Upper lobe of left lung (tissue), 6 donors: Measurements from ENCODE around the gene DPYSL3. TPM values are rescaled to one million over a fixed set of nuclear protein-coding genes. Genes with fewer than 3 reads are reported as not detected.

Experiments
- ATAC-seq, 2 donors: fragments of 200-7000 bp; cut with Tn5 transposase; one replicate each; pipeline ENCODE4 v1.9.1; 2022; ENCODE audit warnings: mild to moderate bottlenecking in 2 of 2, moderate library complexity in 2 of 2; ENCODE audit not compliant: low FRiP score in 2 of 2
- DNase-seq, 2 donors: peaks; one replicate each; pipeline ENCODE4 v3.0.0-alpha.2; 2019 to 2020
- H3K27ac ChIP-seq, 4 donors: fragments of 200-600 bp; sonication (generic); one replicate each; pipeline ENCODE4 v1.5.1; 2016 to 2019
- H3K27me3 ChIP-seq, 4 donors: fragments of 200-600 bp; sonication (generic); one replicate each; pipeline ENCODE4 v1.5.1; 2017 to 2019
- H3K36me3 ChIP-seq, 4 donors: fragments of 200-600 bp; sonication (generic); one replicate each; pipeline ENCODE4 v1.5.1; 2016 to 2019
- H3K4me1 ChIP-seq, 4 donors: fragments of 200-600 bp; sonication (generic); one replicate each; pipeline ENCODE4 v1.5.1; 2018 to 2019
- H3K4me3 ChIP-seq, 4 donors: fragments of 200-600 bp; sonication (generic); one replicate each; pipeline ENCODE4 v1.5.1; 2017 to 2019; ENCODE audit warnings: mild to moderate bottlenecking in 2 of 4, moderate library complexity in 1 of 4
- H3K9me3 ChIP-seq, 4 donors: fragments of 200-600 bp; sonication (generic); one replicate each; pipeline ENCODE4 v1.5.1; 2018 to 2019
- EP300 ChIP-seq, 4 donors: sonication (generic); formaldehyde crosslinking; IDR thresholded peaks; one replicate each; pipeline ENCODE4 v1.5.1; 2017; ENCODE audit warnings: antibody characterized with exemption in 4 of 4, control low read depth in 2 of 4
- POLR2A ChIP-seq, 4 donors: fragments of 450-650 bp; IDR thresholded peaks; one replicate each; pipeline ENCODE4 v1.5.1; 2016 to 2017; ENCODE audit warnings: antibody characterized with exemption in 4 of 4, mild to moderate bottlenecking in 2 of 4
- POLR2AphosphoS5 ChIP-seq, 2 donors: sonication (generic); formaldehyde crosslinking; IDR thresholded peaks; one replicate each; pipeline ENCODE4 v1.5.1; 2017; ENCODE audit warnings: antibody characterized with exemption in 2 of 2
- whole genome bisulfite sequencing, 2 donors: methylation state at CpG; one replicate each; pipeline ENCODE4 v1.1.5; 2017 to 2018; 5-methylcytosine and 5-hydroxymethylcytosine counted together
- total RNA-seq, 6 donors: library from RNA; depleted of rRNA in 4 of 6; stranded (reverse); fragments of >200 nt in 4 of 6; gene quantifications; one replicate each; pipeline versions ENCODE4 v1.1.0 to v1.2.1, GENCODE V29; 2016 to 2021
- TF ChIP-seq, protein P1 (sequence below), 6 experiments: fragments of 450-650 bp in 4 of 6; fragments of 200-600 bp in 2 of 6; sonication (generic) in 2 of 6; IDR thresholded peaks; one replicate each; pipeline ENCODE4 v1.5.1; 2016 to 2019; ENCODE audit warnings: antibody characterized with exemption in 6 of 6
- donor health status: DM: no; HTN: no; CAD: no; lungs with moderate emphysema.
- donor health status: DM: no; HTN: yes; CAD: no; lungs with severe emphysema.

Gene DPYSL3
- total RNA-seq, 6 donors from 2014 or later, result 24.4 to 85.1 (median 40.6) TPM

DNA sequence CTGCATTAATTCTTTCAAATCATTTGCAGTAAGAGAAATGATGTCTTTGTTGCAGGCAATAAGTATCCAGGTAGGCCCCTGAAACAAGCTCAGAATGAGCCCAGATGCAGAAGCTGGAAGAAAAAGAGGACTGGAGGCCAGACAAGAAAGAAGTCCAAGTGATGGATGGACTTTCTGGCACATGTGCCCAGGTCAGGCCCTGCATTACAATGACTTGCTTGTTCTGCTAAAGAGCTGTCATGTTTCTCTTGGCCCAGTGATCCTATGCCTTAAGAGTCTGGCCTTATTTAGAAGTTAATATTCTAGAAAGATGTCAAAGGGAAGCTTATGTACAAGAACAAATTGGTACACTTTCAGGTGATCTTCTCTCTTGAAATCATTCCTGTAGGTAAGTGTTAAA, 64.8 kb downstream of the DPYSL3 start:
- ATAC-seq (no peak), DNase-seq (no peak)
- Histone ChIP-seq H3K36me3 (no peaks in the 10 kb centered on the region), H3K4me1 (peaks cover 0 to 5% (median 3%) of the 10 kb centered on the region in 4 donors), H3K27me3 (no peaks in the 10 kb centered on the region), H3K9me3 (no peaks in the 10 kb centered on the region), H3K4me3 (no peak overlapping the region), H3K27ac (peak overlapping the region in 1 of 4 donors; percentile 17)
- TF ChIP-seq POLR2AphosphoS5 (IDR thresholded peaks at IDR 0.05) (no peak), EP300 (IDR thresholded peaks at IDR 0.05) (no peak), POLR2A (IDR thresholded peaks at IDR 0.05) (no peak)
- TF ChIP-seq, protein P1, sequence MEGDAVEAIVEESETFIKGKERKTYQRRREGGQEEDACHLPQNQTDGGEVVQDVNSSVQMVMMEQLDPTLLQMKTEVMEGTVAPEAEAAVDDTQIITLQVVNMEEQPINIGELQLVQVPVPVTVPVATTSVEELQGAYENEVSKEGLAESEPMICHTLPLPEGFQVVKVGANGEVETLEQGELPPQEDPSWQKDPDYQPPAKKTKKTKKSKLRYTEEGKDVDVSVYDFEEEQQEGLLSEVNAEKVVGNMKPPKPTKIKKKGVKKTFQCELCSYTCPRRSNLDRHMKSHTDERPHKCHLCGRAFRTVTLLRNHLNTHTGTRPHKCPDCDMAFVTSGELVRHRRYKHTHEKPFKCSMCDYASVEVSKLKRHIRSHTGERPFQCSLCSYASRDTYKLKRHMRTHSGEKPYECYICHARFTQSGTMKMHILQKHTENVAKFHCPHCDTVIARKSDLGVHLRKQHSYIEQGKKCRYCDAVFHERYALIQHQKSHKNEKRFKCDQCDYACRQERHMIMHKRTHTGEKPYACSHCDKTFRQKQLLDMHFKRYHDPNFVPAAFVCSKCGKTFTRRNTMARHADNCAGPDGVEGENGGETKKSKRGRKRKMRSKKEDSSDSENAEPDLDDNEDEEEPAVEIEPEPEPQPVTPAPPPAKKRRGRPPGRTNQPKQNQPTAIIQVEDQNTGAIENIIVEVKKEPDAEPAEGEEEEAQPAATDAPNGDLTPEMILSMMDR (IDR thresholded peaks at IDR 0.05), result no peak

DNA sequence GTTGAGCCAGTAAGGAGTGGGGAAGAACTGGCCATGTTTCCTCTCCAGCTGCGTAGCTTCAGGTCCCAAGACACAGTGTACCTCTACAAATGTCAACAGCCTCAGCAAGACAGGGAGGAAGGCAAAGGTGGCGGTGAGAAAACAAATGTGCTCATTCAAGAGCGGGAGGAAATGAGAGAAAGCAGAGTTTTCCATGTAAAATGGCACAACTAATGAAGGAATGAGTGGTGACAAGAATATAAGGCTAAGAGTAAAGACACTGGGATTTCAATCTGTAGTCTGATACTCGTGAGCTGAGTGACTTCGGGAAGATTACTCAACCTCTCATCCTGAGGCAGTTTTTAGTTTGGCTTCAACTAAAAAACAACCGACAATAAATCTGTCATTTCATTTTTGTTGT, 67.6 kb downstream of the DPYSL3 start:
- H3K4me1 ChIP-seq, result peaks cover 2 to 8% (median 3%) of the 10 kb centered on the region in 4 donors
- no peak for DNase-seq
- TF ChIP-seq EP300 (IDR thresholded peaks at IDR 0.05) (peak in 1 of 4 donors; percentile 35), POLR2A (IDR thresholded peaks at IDR 0.05) (no peak), POLR2AphosphoS5 (IDR thresholded peaks at IDR 0.05) (peak in 1 of 2 donors; percentile 59)
- TF ChIP-seq, protein P1 (IDR thresholded peaks at IDR 0.05), result no peak
- H3K27me3 ChIP-seq, result no peaks in the 10 kb centered on the region
- ATAC-seq, result no peak
- WGBS, 2 donors, result 75 to 84% methylated on average over 6 of the region's 6 CpGs
- no peak overlapping the region for H3K4me3 ChIP-seq
- no peak overlapping the region for H3K27ac ChIP-seq
- no peaks in the 10 kb centered on the region for H3K9me3 ChIP-seq
- H3K36me3 ChIP-seq, result no peaks in the 10 kb centered on the region

DNA sequence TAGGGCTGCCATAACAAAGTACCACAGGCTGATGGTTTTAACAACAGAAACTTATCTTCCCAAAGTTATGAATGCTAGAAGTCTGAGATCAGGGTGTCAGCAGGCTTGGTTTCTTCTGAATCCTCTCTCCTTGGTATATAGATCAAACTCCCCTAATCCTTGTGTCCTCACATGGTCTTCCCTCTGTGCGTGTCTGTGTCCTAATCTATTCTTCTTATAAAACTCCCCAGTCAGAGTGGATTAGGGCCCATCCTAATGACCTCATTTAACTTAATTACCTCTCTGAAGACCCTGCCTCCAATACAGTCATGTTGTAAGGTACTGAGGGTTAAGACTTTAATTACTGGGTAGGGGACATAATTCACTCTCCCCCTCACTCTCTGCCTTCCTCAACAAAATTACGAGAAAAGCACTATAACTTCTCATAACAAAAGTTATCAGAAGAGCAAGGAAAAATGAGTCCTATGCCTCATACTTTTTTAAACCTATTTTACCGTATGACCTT, 68.6 kb downstream of the DPYSL3 start:
- Histone ChIP-seq H3K36me3 (no peaks in the 10 kb centered on the region), H3K4me3 (no peak overlapping the region), H3K27ac (no peak overlapping the region), H3K27me3 (no peaks in the 10 kb centered on the region), H3K9me3 (no peaks in the 10 kb centered on the region), H3K4me1 (peaks cover 0 to 14% (median 8%) of the 10 kb centered on the region in 4 donors)
- 91 to 96% methylated on average over 3 of the region's 3 CpGs for WGBS, 2 donors
- ATAC-seq (no peak), DNase-seq (no peak)
- TF ChIP-seq POLR2AphosphoS5 (IDR thresholded peaks at IDR 0.05), result no peak
- TF ChIP-seq, protein P1 (IDR thresholded peaks at IDR 0.05), result no peak

DNA sequence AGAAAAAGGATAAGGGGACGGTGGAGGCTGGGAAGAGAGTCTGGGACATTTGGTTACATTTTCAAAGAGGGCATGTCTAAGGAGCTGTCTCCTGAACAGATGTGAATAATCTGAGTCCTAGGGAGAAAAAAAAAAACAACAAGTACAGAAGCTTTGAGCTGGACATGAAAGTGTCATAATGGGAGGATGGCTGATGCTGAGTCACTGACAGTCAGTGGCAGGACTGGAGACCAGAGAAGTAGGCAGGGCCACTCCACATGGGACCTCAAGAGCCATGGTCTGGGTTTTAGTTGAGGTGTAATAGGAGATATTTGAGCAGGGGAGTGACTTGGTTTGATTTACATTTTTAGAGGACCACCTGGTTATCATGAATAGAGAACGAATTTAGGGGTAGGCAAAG, 70.6 kb downstream of the DPYSL3 start:
- 85 to 86% methylated on average over 2 of the region's 2 CpGs for WGBS, 2 donors
- no peak overlapping the region for H3K27ac ChIP-seq
- ATAC-seq (peak in 1 of 2 donors; percentile 70), DNase-seq (no peak)
- no peak overlapping the region for H3K4me3 ChIP-seq
- no peak for TF ChIP-seq POLR2A (IDR thresholded peaks at IDR 0.05)
- no peak for TF ChIP-seq EP300 (IDR thresholded peaks at IDR 0.05)
- no peak for TF ChIP-seq POLR2AphosphoS5 (IDR thresholded peaks at IDR 0.05)
- TF ChIP-seq, protein P1 (IDR thresholded peaks at IDR 0.05), result no peak
- no peaks in the 10 kb centered on the region for H3K9me3 ChIP-seq
- H3K36me3 ChIP-seq, result no peaks in the 10 kb centered on the region
- peaks cover 0 to 14% (median 8%) of the 10 kb centered on the region in 4 donors for H3K4me1 ChIP-seq
- H3K27me3 ChIP-seq, result no peaks in the 10 kb centered on the region

DNA sequence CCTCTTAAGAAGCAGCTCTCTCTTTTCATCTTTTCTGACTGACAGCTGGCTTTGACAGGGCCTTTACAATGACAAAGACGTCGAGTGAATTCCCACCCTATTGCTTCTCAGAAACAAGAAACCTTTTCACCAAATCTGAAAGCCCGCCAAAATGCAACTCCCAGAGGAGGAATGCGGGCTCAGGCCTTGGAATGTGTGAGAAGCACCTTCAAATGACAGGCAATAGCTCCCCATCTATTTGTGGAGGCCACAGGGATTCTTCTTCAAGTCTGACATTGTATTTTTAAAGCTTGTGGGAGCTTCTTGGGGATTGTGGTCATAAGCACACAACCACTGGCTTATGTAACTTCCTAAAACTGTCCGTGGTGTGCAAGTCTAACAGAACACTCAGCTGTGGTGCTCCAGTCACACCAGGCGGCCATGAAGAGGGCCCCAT, 72.7 kb downstream of the DPYSL3 start:
- Histone ChIP-seq H3K27ac (no peak overlapping the region), H3K27me3 (no peaks in the 10 kb centered on the region), H3K9me3 (no peaks in the 10 kb centered on the region), H3K4me1 (peaks cover 0 to 14% (median 7%) of the 10 kb centered on the region in 4 donors), H3K4me3 (no peak overlapping the region), H3K36me3 (no peaks in the 10 kb centered on the region)
- WGBS, 2 donors, result 61 to 69% methylated on average over 6 of the region's 6 CpGs
- DNase-seq, result no peak
- TF ChIP-seq POLR2A (IDR thresholded peaks at IDR 0.05) (no peak), EP300 (IDR thresholded peaks at IDR 0.05) (no peak), POLR2AphosphoS5 (IDR thresholded peaks at IDR 0.05) (no peak)
- TF ChIP-seq, protein P1 (IDR thresholded peaks at IDR 0.05), result no peak
- peak; percentile 54 to 67 for ATAC-seq
